ENCODE measurements around the gene KRT7. TPM values are rescaled to one million over a fixed set of nuclear protein-coding genes. Genes with fewer than 3 reads are reported as not detected.
"Not testable (repeated sequence)": the region's sequence is repeated elsewhere in the genome, so short reads cannot be mapped to it uniquely, and the experiment has no call there.

Gene KRT7
- total RNA-seq, 3 donors from 2014 or later, result 1.2 to 2.1 (median 1.5) TPM

DNA sequence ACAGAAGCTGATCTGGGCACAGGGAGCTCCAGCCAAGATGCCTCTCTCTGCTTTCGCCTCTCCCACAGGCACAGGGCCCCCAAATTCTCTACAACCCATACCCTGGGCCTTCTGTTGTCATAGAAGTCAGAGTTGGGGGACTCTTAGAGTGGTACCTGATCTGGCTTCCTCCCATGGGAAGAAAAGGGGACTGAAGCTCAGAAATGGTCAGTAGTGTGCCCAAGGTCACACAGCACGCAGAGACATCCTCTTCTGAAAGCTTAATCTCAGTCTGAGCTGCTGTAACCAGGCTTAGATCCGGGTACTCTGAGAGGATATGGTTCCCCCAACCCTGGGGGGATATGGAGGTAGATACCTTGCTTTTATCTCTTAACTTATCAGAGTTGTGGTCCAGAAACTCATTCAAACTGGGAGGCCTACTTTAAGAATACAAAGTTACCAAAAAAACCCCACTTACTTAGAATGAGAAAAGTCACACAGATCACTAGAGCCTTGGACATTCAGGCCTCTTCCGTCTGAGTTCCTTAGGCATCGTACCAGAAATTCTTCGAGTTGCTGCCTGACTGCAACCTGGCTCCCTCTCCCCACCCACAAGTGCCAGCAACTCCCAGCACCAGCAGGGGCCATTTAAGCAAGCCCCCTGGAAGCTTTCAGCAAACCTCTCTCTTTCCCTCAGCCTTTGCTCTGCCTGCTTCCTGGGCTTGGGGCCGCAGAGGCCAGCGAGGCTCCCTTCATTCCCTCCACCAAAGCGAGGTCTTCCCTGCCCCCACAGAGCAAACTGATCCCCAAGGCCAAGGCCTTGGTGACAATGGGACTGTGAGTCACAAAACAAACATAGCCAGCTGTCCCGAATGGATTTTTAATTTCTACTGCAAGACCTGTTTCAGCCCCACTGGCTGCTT is 13.9 kb downstream of the KRT7 start:
- no peak for DNase-seq

GRCh38 chr12:52247622-52248540 is 14.8 kb downstream of the KRT7 start:
- H3K36me3 Mint-ChIP-seq (ENCODE audit: insufficient read depth), result no peaks in the 10 kb centered on the region
- H3K4me3 Mint-ChIP-seq, result no peak overlapping the region
- H3K27me3 Mint-ChIP-seq (ENCODE audit: low read depth), result peaks cover 24% of the 10 kb centered on the region
- ATAC-seq, result no peak
- H3K9me3 Mint-ChIP-seq, result no peaks in the 10 kb centered on the region
- DNase-seq, result no peak
- peaks cover 31% of the 10 kb centered on the region for H3K4me1 Mint-ChIP-seq (ENCODE audit: low read depth)

More for the DNA sequence above, 13.9 kb downstream of the KRT7 start:
- no peak for ATAC-seq
- no peaks in the 10 kb centered on the region for H3K36me3 Mint-ChIP-seq (ENCODE audit: insufficient read depth)
- H3K4me1 Mint-ChIP-seq (ENCODE audit: low read depth), result peaks cover 31% of the 10 kb centered on the region
- H3K27me3 Mint-ChIP-seq (ENCODE audit: low read depth), result peaks cover 24% of the 10 kb centered on the region
- no peak overlapping the region for H3K4me3 Mint-ChIP-seq
- no peaks in the 10 kb centered on the region for H3K9me3 Mint-ChIP-seq

DNA sequence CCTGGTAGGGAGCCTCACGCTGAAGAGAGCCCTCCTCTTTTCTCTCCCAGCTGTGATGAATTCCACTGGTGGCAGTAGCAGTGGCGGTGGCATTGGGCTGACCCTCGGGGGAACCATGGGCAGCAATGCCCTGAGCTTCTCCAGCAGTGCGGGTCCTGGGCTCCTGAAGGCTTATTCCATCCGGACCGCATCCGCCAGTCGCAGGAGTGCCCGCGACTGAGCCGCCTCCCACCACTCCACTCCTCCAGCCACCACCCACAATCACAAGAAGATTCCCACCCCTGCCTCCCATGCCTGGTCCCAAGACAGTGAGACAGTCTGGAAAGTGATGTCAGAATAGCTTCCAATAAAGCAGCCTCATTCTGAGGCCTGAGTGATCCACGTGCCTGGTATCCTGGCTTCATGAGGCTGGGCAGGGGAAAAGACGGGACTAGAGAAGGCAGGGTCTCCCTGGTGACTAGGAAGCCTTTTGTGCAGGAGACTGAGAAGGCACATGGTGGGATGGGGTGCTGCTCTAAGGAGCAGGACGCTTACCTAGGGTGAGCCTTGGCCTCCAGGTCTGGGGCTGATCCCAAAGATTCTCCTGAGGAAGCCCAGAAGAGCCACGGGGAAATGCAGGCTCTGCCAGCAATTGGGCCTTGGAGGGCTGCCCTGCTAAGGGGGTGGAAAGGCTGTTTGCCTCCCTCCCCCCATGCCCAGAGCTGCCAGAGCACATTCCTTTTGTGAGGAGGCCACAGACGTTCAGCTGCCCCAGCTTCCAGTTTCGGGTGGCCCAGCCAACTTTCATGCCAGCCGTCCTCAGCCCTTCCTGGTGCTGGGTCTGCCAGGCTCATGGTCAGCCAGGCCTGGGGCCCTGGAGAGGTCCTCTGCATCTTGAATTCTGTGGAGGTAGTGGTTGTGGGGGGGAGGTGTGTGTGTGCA is 15.8 kb downstream of the KRT7 start:
- H3K27me3 Mint-ChIP-seq (ENCODE audit: low read depth), result peaks cover 24% of the 10 kb centered on the region
- H3K4me3 Mint-ChIP-seq, result no peak overlapping the region
- H3K9me3 Mint-ChIP-seq, result no peaks in the 10 kb centered on the region
- H3K36me3 Mint-ChIP-seq (ENCODE audit: insufficient read depth), result no peaks in the 10 kb centered on the region
- peaks cover 25% of the 10 kb centered on the region for H3K4me1 Mint-ChIP-seq (ENCODE audit: low read depth)
- no peak for ATAC-seq
- no peak for DNase-seq

GRCh38 chr12:52249511-52250047 is 16.5 kb downstream of the KRT7 start:
- peaks cover 17% of the 10 kb centered on the region for H3K4me1 Mint-ChIP-seq (ENCODE audit: low read depth)
- H3K4me3 Mint-ChIP-seq, result no peak overlapping the region
- H3K36me3 Mint-ChIP-seq (ENCODE audit: insufficient read depth), result no peaks in the 10 kb centered on the region
- peaks cover 24% of the 10 kb centered on the region for H3K27me3 Mint-ChIP-seq (ENCODE audit: low read depth)
- ATAC-seq (no peak), DNase-seq (no peak)
- no peaks in the 10 kb centered on the region for H3K9me3 Mint-ChIP-seq

DNA sequence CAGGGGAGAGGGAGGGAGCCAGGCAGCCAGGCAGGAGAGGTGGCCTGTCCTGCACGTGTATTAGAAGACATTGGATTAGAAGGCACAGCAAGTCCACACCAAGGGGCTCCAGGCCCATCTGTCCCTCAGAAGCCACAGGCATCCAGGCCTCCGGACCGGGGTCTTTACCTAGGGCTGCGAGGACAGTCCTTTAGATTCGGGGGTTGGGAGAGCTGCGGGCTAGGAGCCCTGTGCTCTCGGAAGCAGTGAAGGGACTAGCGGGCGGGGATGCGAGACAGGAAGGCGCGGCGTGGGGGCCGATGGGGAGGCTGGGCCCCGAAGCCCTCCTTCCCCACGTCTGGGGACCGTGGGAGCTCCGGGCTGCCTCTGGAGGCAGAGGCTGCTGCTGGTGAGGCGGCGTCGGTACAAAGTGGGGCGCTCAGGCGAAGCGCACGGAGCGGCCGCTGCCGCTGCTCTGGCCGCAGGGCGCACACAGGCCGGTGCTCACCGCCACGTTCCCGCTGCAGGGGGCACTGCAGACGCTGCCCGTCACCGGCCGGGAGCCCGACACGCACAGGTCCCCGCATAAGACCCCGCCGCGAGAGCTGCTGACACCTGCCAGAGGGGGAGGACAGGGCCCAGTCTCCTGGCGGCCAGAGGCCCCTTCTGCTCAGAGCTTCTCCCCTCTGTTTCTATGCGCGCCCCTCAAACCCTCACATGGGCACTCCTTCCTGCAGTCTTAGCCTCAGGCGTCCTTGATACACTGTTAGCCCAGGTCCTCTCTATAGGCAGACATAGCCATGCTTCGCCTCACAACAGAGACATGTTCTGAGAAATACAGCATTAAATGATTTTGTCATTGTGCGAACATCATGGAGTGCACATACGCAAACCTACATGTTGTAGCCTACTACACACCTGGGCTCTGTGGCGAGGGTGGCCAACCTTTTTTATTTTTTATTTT is 17.3 kb downstream of the KRT7 start:
- peaks cover 17% of the 10 kb centered on the region for H3K4me1 Mint-ChIP-seq (ENCODE audit: low read depth)
- DNase-seq (no peak), ATAC-seq (no peak)
- no peak overlapping the region for H3K4me3 Mint-ChIP-seq
- no peaks in the 10 kb centered on the region for H3K36me3 Mint-ChIP-seq (ENCODE audit: insufficient read depth)
- peaks cover 30% of the 10 kb centered on the region for H3K27me3 Mint-ChIP-seq (ENCODE audit: low read depth)
- no peaks in the 10 kb centered on the region for H3K9me3 Mint-ChIP-seq

GRCh38 chr12:52251367-52252051 is 18.5 kb downstream of the KRT7 start:
- Mint-ChIP-seq H3K4me3 (no peak overlapping the region), H3K27me3 (ENCODE audit: low read depth) (peaks cover 42% of the 10 kb centered on the region), H3K36me3 (ENCODE audit: insufficient read depth) (no peaks in the 10 kb centered on the region), H3K4me1 (ENCODE audit: low read depth) (peaks cover 12% of the 10 kb centered on the region), H3K9me3 (no peaks in the 10 kb centered on the region)
- no peak for DNase-seq
- no peak for ATAC-seq

DNA sequence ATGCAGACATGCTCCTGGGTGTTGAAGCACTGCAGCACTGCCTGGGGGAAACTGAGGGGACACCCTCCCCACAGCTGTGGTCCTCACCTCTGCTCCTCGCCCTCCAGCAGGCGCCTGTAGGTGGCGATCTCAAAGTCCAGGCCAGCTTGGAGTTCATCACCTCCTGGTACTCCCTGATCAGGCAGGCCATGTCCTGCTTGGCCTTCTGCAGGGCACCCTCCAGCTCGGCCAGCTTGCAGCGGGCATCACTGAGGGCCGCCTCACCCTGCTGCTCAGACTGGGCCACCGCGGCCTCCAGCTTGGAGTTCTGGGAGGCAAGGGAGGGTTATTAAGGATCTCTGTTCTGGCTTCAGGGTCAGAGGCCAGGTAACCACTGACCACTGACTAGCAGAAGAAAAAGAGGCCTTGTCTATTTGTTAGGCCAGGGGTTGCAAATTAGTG is 19.2 kb downstream of the KRT7 start:
- not testable (repeated sequence) for ATAC-seq; H3K9me3 Mint-ChIP-seq; H3K4me3 Mint-ChIP-seq; H3K36me3 Mint-ChIP-seq (ENCODE audit: insufficient read depth); DNase-seq
- Mint-ChIP-seq H3K4me1 (ENCODE audit: low read depth) (peaks cover 12% of the 10 kb centered on the region), H3K27me3 (ENCODE audit: low read depth) (peaks cover 45% of the 10 kb centered on the region)

GRCh38 chr12:52252728-52253343 is 19.8 kb downstream of the KRT7 start:
- Mint-ChIP-seq H3K27me3 (ENCODE audit: low read depth) (peaks cover 48% of the 10 kb centered on the region), H3K4me3 (no peak overlapping the region), H3K36me3 (ENCODE audit: insufficient read depth) (no peaks in the 10 kb centered on the region), H3K4me1 (ENCODE audit: low read depth) (peaks cover 12% of the 10 kb centered on the region), H3K9me3 (no peaks in the 10 kb centered on the region)
- ATAC-seq (no peak), DNase-seq (no peak)

DNA sequence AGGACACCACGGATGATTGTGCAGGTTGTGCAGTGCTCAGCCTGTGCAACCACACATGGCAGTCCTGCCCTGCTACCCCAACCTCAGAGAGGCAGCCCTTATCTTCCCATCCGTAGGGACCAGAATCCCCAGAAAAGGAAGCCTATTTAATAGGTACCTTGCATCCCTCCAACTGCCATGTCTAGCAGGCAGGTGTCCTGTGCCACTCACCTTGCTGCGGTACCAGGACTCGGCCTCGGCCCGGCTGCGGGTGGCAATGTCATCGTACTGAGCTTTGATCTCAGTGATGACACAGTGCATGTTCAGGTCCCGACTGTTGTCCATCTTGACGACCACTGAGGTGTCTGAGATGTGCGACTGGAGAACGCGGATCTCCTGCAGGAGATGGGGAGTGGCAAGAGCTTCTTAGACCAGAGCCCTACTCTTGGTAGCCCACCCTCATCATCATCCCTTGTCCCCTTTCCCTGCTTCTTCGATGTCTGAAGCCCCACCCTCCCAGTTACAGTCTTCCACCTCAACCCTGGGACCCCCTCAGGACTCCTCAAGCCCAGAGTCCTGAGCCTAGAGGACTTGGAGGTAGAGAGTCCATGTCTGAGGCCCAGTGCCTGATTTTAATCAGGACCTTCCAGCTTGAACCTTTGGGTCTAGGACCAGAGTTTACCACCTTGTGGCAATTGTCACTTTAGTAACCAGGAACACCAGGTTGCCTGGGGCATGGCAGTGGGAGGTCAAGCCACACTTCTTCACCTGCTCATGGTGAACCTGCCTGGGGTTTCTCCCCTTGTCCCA is 20.5 kb downstream of the KRT7 start:
- DNase-seq (no peak), ATAC-seq (no peak)
- H3K4me1 Mint-ChIP-seq (ENCODE audit: low read depth), result peaks cover 12% of the 10 kb centered on the region

GRCh38 chr12:52254180-52254964 is 21.3 kb downstream of the KRT7 start:
- Mint-ChIP-seq H3K4me3 (no peak overlapping the region), H3K4me1 (ENCODE audit: low read depth) (peaks cover 14% of the 10 kb centered on the region), H3K36me3 (ENCODE audit: insufficient read depth) (no peaks in the 10 kb centered on the region), H3K27me3 (ENCODE audit: low read depth) (peaks cover 46% of the 10 kb centered on the region), H3K9me3 (no peaks in the 10 kb centered on the region)
- DNase-seq, result no peak
- ATAC-seq, result no peak

More for the DNA sequence above, 20.5 kb downstream of the KRT7 start:
- no peaks in the 10 kb centered on the region for H3K36me3 Mint-ChIP-seq (ENCODE audit: insufficient read depth)
- no peaks in the 10 kb centered on the region for H3K9me3 Mint-ChIP-seq
- H3K4me3 Mint-ChIP-seq, result no peak overlapping the region
- peaks cover 47% of the 10 kb centered on the region for H3K27me3 Mint-ChIP-seq (ENCODE audit: low read depth)
